ENCODE results near the gene PRR5.

PRR5 gene

GRCh38 chr22:44754998-44755397, 53.0 kb downstream of the PRR5 start:
- H3K4me3 ChIP-seq (ENCODE audit: low read depth, low read length): no peak overlapping the region
- TF ChIP-seq CTCF (IDR thresholded peaks at IDR 0.05; ENCODE audit: low read depth, low read length, missing control alignments): no peak
- no peak for DNase-seq (ENCODE audit: low read depth)

- no peak overlapping the region for H3K4me3 ChIP-seq (ENCODE audit: low read depth, low read length)
Observed at GRCh38 chr22:44755417-44755816, 53.4 kb downstream of the PRR5 start.

GRCh38 chr22:44755956-44756361, 54.0 kb downstream of the PRR5 start:
- H3K4me3 ChIP-seq (ENCODE audit: low read depth, low read length): no peak overlapping the region
- DNase-seq (ENCODE audit: low read depth): no peak
- TF ChIP-seq CTCF (IDR thresholded peaks at IDR 0.05; ENCODE audit: low read depth, low read length, missing control alignments): no peak

More at GRCh38 chr22:44755417-44755816, 53.4 kb downstream of the PRR5 start:
- no peak for TF ChIP-seq CTCF (IDR thresholded peaks at IDR 0.05; ENCODE audit: low read depth, low read length, missing control alignments)
- no peak for DNase-seq (ENCODE audit: low read depth)

- H3K4me3 ChIP-seq (ENCODE audit: low read depth, low read length): no peak overlapping the region
- DNase-seq (ENCODE audit: low read depth): no peak
- TF ChIP-seq CTCF (IDR thresholded peaks at IDR 0.05; ENCODE audit: low read depth, low read length, missing control alignments): no peak
Observed at GRCh38 chr22:44758344-44758973, 56.5 kb downstream of the PRR5 start.

- no peak for DNase-seq (ENCODE audit: low read depth)
- H3K4me3 ChIP-seq (ENCODE audit: low read depth, low read length): no peak overlapping the region
- TF ChIP-seq CTCF (IDR thresholded peaks at IDR 0.05; ENCODE audit: low read depth, low read length, missing control alignments): no peak
Observed at GRCh38 chr22:44759001-44759400, 57.0 kb downstream of the PRR5 start.

GRCh38 chr22:44759430-44760310, 57.7 kb downstream of the PRR5 start:
- no peak for TF ChIP-seq CTCF (IDR thresholded peaks at IDR 0.05; ENCODE audit: low read depth, low read length, missing control alignments)
- no peak overlapping the region for H3K4me3 ChIP-seq (ENCODE audit: low read depth, low read length)
- no peak for DNase-seq (ENCODE audit: low read depth)
